IPS-20b (cell line): ENCODE measurements around the gene GNRH2.
"Not testable (repeated sequence)": the region's sequence is repeated elsewhere in the genome, so short reads cannot be mapped to it uniquely, and the experiment has no call there.

Experiments used
- H3K27ac ChIP-seq: one replicate; pipeline ENCODE4 v1.5.1; 2013; ENCODE audit warnings: low read length
- H3K27me3 ChIP-seq: 2 replicates; pipeline ENCODE4 v1.6.1; 2013; ENCODE audit warnings: mild to moderate bottlenecking, low read length, inconsistent platforms; ENCODE audit not compliant: insufficient read depth
- H3K36me3 ChIP-seq: 2 replicates; pipeline ENCODE4 v1.6.1; 2013; ENCODE audit warnings: low read depth, mild to moderate bottlenecking, inconsistent platforms, low read length, moderate library complexity; ENCODE audit not compliant: insufficient read depth
- H3K4me1 ChIP-seq: 2 replicates; pipeline ENCODE4 v1.6.1; 2013; ENCODE audit warnings: mild to moderate bottlenecking, control low read depth, inconsistent platforms, low read length, moderate library complexity; ENCODE audit not compliant: insufficient read depth
- H3K4me3 ChIP-seq: 2 replicates; pipeline ENCODE4 v1.5.1; 2013; ENCODE audit warnings: mild to moderate bottlenecking, low read length, inconsistent platforms
- H3K9ac ChIP-seq: 2 replicates; pipeline ENCODE4 v1.6.1; 2013; ENCODE audit warnings: low read depth, mild to moderate bottlenecking, inconsistent platforms, low read length, moderate library complexity
- H3K9me3 ChIP-seq: 2 replicates; pipeline ENCODE4 v1.6.1; 2013; ENCODE audit warnings: mild to moderate bottlenecking, low read depth, low read length, inconsistent platforms; ENCODE audit not compliant: insufficient read depth

Gene GNRH2

DNA sequence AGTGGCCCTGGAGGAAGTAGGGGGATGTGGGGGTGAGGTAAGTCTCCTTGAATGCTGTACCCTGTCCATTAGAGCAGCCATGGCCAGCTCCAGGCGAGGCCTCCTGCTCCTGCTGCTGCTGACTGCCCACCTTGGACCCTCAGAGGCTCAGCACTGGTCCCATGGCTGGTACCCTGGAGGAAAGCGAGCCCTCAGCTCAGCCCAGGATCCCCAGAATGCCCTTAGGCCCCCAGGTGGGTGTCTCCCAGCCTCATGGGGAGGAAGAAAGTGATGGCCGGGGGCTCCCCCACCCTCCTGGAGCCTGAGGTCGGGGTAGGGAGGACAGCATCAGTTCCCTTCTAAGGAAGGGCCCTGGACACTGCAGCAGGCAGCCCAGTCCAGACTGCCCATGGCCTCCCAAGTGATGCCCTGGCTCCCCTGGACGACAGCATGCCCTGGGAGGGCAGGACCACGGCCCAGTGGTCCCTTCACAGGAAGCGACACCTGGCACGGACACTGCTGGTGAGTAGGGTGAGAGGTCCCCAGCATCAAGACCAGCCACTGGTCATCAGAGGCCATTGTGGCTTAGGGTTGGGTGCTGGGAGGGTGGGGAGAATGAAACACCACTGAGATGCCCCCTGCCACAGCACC is 1.0 kb downstream of the GNRH2 start:
- Histone ChIP-seq H3K27me3 (no peaks in the 10 kb centered on the region), H3K4me1 (peaks cover 16% of the 10 kb centered on the region), H3K9me3 (no peaks in the 10 kb centered on the region), H3K9ac (no peak overlapping the region), H3K36me3 (peaks cover 34% of the 10 kb centered on the region), H3K4me3 (no peak overlapping the region), H3K27ac (no peak overlapping the region)

DNA sequence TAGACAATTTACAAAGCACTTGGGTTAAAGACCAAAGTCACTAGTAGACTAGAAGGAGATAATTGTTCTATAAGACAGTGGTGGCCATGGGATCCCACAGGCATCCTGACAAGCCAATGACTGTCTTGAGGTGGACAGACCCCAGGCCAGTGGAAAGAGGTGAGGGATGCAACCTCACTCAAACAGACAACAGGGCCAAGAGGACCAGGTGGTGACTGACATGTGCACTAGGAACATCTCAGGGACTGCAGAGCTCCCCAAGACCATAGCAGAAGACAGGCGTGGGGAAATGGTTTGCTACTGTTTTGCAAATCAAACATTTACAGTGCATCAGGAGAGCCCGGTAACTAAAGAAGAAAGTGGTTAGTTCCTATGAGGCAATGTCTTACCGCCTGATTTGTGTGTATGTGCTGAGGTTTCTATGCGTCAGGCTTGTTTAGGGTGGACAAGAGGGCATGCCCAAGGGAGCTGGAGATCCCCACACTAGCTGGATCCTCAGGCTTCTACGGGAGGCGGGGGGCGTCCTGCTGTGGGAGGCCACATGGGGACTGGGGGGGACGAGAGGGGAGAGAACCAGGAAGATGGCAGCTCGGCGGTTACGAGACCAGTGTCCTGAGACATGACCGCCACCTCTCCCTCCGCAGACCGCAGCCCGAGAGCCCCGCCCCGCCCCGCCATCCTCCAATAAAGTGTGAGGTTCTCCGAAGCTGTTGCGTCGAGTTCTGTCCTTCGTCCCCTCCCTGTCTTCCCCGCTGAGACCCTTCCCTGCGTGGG is 1.8 kb downstream of the GNRH2 start:
- Histone ChIP-seq H3K36me3 (peaks cover 34% of the 10 kb centered on the region), H3K27ac (peak overlapping the region; percentile 74), H3K9ac (peak overlapping the region; percentile 87; the same call in 1 of the 2 replicates), H3K9me3 (no peaks in the 10 kb centered on the region), H3K4me3 (peak overlapping the region; percentile 96), H3K4me1 (peaks cover 16% of the 10 kb centered on the region), H3K27me3 (no peaks in the 10 kb centered on the region)

DNA sequence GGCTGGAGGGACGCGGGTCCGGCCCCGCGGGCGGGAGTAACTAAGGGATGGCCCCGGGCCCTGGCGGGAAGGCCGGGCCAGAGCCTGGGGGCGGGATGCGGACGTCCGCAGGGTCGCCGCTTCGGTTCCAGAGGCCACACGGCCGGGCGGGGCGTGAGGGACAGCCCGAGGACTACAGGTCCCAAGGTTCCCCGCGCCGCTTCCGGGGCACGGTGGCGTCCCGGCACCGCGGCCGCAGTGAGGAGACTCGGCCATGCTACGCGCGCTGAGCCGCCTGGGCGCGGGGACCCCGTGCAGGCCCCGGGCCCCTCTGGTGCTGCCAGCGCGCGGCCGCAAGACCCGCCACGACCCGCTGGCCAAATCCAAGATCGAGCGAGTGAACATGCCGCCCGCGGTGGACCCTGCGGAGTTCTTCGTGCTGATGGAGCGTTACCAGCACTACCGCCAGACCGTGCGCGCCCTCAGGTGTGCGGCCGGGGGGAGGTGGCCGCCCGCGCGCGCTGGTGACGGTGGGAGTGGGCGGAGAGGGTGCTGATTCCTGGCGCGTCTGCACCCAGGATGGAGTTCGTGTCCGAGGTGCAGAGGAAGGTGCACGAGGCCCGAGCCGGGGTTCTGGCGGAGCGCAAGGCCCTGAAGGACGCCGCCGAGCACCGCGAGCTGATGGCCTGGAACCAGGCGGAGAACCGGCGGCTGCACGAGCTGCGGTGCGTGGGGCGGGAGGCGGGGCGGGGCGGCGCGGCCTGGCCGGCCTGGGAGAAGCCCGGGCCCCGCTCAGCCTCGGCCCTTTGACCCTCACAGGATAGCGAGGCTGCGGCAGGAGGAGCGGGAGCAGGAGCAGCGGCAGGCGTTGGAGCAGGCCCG is 2.6 kb downstream of the GNRH2 start, which contains the start of gene MRPS26:
Gene MRPS26 (plus strand): TSS at position 237 of the 861 bp plus-strand sequence. CDS start 17 bp downstream, at position 254.
- peak within 1 kb of the TSS; percentile 87; the same call in 1 of the 2 replicates for H3K9ac ChIP-seq
- H3K27ac ChIP-seq: peak within 1 kb of the TSS; percentile 74
- peak within 1 kb of the TSS; percentile 96 for H3K4me3 ChIP-seq
- no peaks in the 10 kb centered on the region for H3K27me3 ChIP-seq
- H3K9me3 ChIP-seq: no peaks in the 10 kb centered on the region
- peaks cover 32% of the 10 kb centered on the region for H3K36me3 ChIP-seq
- peaks cover 16% of the 10 kb centered on the region for H3K4me1 ChIP-seq

- peak overlapping the region; percentile 96 for H3K4me3 ChIP-seq
- peaks cover 32% of the 10 kb centered on the region for H3K36me3 ChIP-seq
- no peaks in the 10 kb centered on the region for H3K9me3 ChIP-seq
- H3K4me1 ChIP-seq: peaks cover 15% of the 10 kb centered on the region
- peak overlapping the region; percentile 87; the same call in 1 of the 2 replicates for H3K9ac ChIP-seq
- no peak overlapping the region for H3K27ac ChIP-seq
- H3K27me3 ChIP-seq: no peaks in the 10 kb centered on the region
These were observed 3.4 kb downstream of the GNRH2 start for GRCh38 chr20:3046677-3047462.

DNA sequence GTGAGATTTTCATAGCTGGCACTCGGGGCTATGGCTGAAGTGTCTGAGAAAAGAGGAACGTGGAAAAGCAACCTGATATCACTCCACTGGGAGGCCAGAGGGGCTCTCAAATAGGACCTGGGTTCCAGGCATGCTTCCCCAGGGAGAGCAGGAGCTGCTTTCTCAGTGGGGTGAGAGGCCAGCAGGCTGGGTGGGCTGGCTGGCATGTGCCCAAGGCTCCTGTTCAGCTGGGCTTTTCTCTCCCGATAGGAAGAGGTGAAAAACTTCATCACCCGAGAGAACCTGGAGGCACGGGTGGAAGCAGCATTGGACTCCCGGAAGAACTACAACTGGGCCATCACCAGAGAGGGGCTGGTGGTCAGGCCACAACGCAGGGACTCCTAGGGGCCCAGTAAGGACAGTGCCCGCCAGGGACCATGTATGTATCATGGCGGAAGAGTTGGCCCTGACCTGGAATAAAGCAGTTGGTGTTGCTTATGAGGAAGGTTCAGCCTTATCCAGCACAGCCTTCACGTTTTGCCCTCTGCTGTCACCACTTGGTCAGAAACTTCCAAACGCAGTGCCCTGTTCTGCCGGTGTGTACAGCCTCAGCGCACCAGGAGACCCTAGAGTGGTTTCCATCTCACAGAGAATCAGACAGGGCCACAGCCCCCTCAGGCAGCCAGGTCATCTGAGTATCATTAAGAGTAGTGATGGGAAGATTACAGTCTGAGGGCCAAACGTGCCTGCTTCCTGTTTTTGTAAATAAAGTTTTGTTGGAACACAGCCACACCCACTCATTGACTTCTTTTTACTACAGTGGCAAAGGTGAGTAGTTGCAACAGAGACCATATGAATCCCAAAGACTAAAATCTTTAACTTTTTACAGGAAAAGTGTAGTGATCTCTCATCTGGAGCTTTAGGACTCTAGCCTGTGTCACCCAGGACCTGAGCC is 4.3 kb downstream of the GNRH2 start:
- Histone ChIP-seq H3K27ac (no peak overlapping the region), H3K9me3 (no peaks in the 10 kb centered on the region), H3K4me3 (no peak overlapping the region), H3K4me1 (peaks cover 8% of the 10 kb centered on the region), H3K9ac (no peak overlapping the region; the same call in 1 of the 2 replicates), H3K36me3 (peaks cover 32% of the 10 kb centered on the region), H3K27me3 (no peaks in the 10 kb centered on the region)

DNA sequence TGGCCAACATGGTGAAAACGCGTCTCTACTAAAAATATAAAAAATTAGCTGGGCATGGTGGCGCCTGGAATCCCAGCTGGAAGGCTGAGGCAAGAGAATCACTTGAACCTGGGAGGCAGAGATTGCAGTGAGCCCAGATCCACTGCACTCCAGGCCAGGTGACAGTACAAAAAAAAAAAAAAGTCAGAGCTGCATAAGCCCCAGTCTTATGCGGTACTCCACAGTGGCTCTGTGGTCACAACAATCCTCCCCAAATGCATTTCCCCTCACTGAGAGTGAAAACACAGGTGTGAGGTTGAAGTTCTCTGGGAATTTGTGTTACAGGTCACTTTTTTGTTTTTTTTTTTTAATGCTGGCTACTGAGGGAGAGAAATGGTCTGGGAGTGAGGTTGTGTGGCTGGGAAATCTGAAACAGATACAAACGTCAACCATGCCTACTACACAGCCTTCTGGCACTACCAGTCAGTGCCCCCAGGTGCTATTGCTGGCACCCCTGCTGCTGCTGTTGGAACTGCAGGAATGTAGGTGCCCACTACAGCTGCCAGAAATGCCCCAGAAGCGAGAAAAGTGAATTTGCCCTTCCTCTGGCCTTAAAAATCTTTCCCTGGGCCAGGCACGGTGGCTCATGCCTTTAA is 8.1 kb downstream of the GNRH2 start:
- Histone ChIP-seq H3K9ac (no peak overlapping the region), H3K9me3 (no peaks in the 10 kb centered on the region), H3K4me1 (peaks cover 3% of the 10 kb centered on the region; the same call in 1 of the 2 replicates), H3K27ac (no peak overlapping the region), H3K4me3 (no peak overlapping the region), H3K36me3 (peaks cover 32% of the 10 kb centered on the region), H3K27me3 (no peaks in the 10 kb centered on the region)

GRCh38 chr20:3059489-3059888 is 16.1 kb downstream of the GNRH2 start:
- Histone ChIP-seq H3K4me3 (no peak overlapping the region), H3K27me3 (no peaks in the 10 kb centered on the region), H3K36me3 (no peaks in the 10 kb centered on the region), H3K9me3 (no peaks in the 10 kb centered on the region), H3K27ac (no peak overlapping the region), H3K9ac (no peak overlapping the region), H3K4me1 (no peaks in the 10 kb centered on the region)

GRCh38 chr20:3064119-3064518 is 20.7 kb downstream of the GNRH2 start:
- H3K27ac ChIP-seq, H3K9me3 ChIP-seq, H3K36me3 ChIP-seq, H3K4me3 ChIP-seq, H3K9ac ChIP-seq, H3K27me3 ChIP-seq, H3K4me1 ChIP-seq: not testable (repeated sequence)

- Histone ChIP-seq H3K4me1 (no peaks in the 10 kb centered on the region; the same call in 1 of the 2 replicates), H3K36me3 (no peaks in the 10 kb centered on the region), H3K9me3 (no peaks in the 10 kb centered on the region), H3K27me3 (peaks cover 21% of the 10 kb centered on the region), H3K9ac (no peak overlapping the region), H3K4me3 (no peak overlapping the region), H3K27ac (no peak overlapping the region)
These were observed 24.0 kb downstream of the GNRH2 start for GRCh38 chr20:3067139-3068014.
